ENCODE measurements around the gene GRID2. TPM values are rescaled to one million over a fixed set of nuclear protein-coding genes. Genes with fewer than 3 reads are reported as not detected.

The GRID2 gene
- polyA plus RNA-seq, 1 of the 3 experiments (the other 2 are of a cell fraction): not detected

GRCh38 chr4:93072292-93072691 lies 768.5 kb downstream of the GRID2 start:
- no peaks in the 10 kb centered on the region for H4K20me1 ChIP-seq (ENCODE audit: insufficient read depth)
- H2AFZ ChIP-seq (ENCODE audit: low read depth): no peak overlapping the region
- no peak overlapping the region for H3K9ac ChIP-seq
- H3K9me2 ChIP-seq: no peaks in the 10 kb centered on the region
- no peaks in the 10 kb centered on the region for H3K79me2 ChIP-seq (ENCODE audit: insufficient read depth)
- ChIA-PET CTCF (no interaction called here), POLR2A (no interaction called here)
- no peaks in the 10 kb centered on the region for H3F3A ChIP-seq (replicated peaks; ENCODE audit: insufficient read depth)
- H3K4me1 ChIP-seq (ENCODE audit: control insufficient read depth in 1 of 2, insufficient read depth in 2 of 2, low read depth in 1 of 2, low read length in 1 of 2): no peaks in the 10 kb centered on the region
- no peak overlapping the region for H3K27ac ChIP-seq (ENCODE audit: low read depth in 2 of 2, low read length in 1 of 2)
- H3K4me3 ChIP-seq (ENCODE audit: low read depth in 2 of 2, low read length in 1 of 2): no peak overlapping the region
- no peak overlapping the region for H3K4me2 ChIP-seq
- no peak for TF ChIP-seq GATA2 (CRISPR knock-in tag; IDR thresholded peaks at IDR 0.05)
- no peak for TF ChIP-seq TCF12 (IDR thresholded peaks at IDR 0.05)
- TF ChIP-seq CTCF (IDR thresholded peaks at IDR 0.05): no peak
- TF ChIP-seq POLR2AphosphoS5 (IDR thresholded peaks at IDR 0.05; ENCODE audit: low read depth, low read length): no peak
- TF ChIP-seq RXRA (IDR thresholded peaks at IDR 0.05; ENCODE audit: borderline replicate concordance, low read depth): no peak
- no peaks in the 10 kb centered on the region for H3K9me3 ChIP-seq
- DNase-seq: no peak
- no peaks in the 10 kb centered on the region for H3K27me3 ChIP-seq (ENCODE audit: insufficient read depth)
- H3K36me3 ChIP-seq (replicated peaks in 1 of 2; ENCODE audit: control insufficient read depth in 1 of 2, insufficient read depth in 2 of 2, low read length in 1 of 2): no peaks in the 10 kb centered on the region

- H3K36me3 ChIP-seq (replicated peaks in 1 of 2; ENCODE audit: control insufficient read depth in 1 of 2, insufficient read depth in 2 of 2, low read length in 1 of 2): no peaks in the 10 kb centered on the region
- H4K20me1 ChIP-seq (ENCODE audit: insufficient read depth): no peaks in the 10 kb centered on the region
- no peak for DNase-seq
- TF ChIP-seq POLR2AphosphoS5 (IDR thresholded peaks at IDR 0.05; ENCODE audit: low read depth, low read length) (no peak), RCOR1 (IDR thresholded peaks at IDR 0.05; ENCODE audit: low read length) (no peak), REST (IDR thresholded peaks at IDR 0.05; ENCODE audit: low read depth, low read length) (no peak), TEAD4 (IDR thresholded peaks at IDR 0.05; ENCODE audit: borderline replicate concordance, insufficient read depth) (no peak), SMC3 (IDR thresholded peaks at IDR 0.05; ENCODE audit: low read depth, low read length) (no peak), IRF3 (IDR thresholded peaks at IDR 0.05; ENCODE audit: low read depth, low read length) (no peak)
- no peak overlapping the region for H3K4me3 ChIP-seq (ENCODE audit: low read depth in 2 of 2, low read length in 1 of 2)
- no peak overlapping the region for H3K9ac ChIP-seq
- CTCF ChIA-PET: interaction anchor here (1.3 kb wide), 1 partner anchor 14 kb away, joined by 3 read pairs; no protein-coding TSS in a partner anchor
- no peak overlapping the region for H3K27ac ChIP-seq (ENCODE audit: low read depth in 2 of 2, low read length in 1 of 2)
- H3K4me2 ChIP-seq: no peak overlapping the region
- no peaks in the 10 kb centered on the region for H3K79me2 ChIP-seq (ENCODE audit: insufficient read depth)
- no peaks in the 10 kb centered on the region for H3K9me3 ChIP-seq
- H3K27me3 ChIP-seq (ENCODE audit: insufficient read depth): no peaks in the 10 kb centered on the region
- WGBS (ENCODE audit: low lambda C conversion rate): 35% methylated on average over 2 of the region's 2 CpGs
- H2AFZ ChIP-seq (ENCODE audit: low read depth): no peak overlapping the region
- no peaks in the 10 kb centered on the region for H3F3A ChIP-seq (replicated peaks; ENCODE audit: insufficient read depth)
- H3K4me1 ChIP-seq (ENCODE audit: control insufficient read depth in 1 of 2, insufficient read depth in 2 of 2, low read depth in 1 of 2, low read length in 1 of 2): no peaks in the 10 kb centered on the region
- POLR2A ChIA-PET: no interaction called here
- no peaks in the 10 kb centered on the region for H3K9me2 ChIP-seq
These were observed 776.5 kb downstream of the GRID2 start for GRCh38 chr4:93080316-93080715.

All from SK-N-SH (cell line).